ENCODE results near the gene FAM90A1.
"Not testable (repeated sequence)": the region's sequence is repeated elsewhere in the genome, so short reads cannot be mapped to it uniquely, and the experiment has no call there.

The FAM90A1 gene

DNA sequence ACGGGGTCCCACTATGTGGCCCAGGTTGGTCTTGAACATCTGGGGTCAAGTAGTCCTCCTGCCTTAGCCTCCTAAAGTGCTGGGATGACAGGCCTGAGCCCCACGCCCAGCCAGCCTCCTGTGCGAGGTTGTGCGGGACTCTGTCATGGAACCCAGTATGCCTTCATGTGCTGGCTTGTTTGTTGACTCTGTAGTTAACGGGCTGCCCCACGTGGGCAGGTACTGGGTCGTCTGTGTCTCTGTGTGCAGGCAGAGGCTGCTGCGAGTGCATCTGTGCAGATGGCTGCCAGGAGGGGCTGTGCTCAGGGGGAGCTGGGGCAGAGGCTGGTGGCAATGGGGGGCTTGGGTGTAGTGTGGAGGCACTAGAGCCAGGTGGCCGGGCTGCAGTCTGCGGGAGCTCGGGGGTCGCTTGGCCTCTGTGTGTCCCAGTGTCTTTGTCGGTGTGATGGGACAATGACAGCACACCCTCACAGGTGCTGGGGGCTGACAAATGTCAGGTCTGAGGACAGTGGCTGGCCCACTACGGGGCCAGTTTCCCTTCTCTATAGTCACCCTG, 6.0 kb upstream of the FAM90A1 start:
- DNase-seq, result not testable (repeated sequence)

DNA sequence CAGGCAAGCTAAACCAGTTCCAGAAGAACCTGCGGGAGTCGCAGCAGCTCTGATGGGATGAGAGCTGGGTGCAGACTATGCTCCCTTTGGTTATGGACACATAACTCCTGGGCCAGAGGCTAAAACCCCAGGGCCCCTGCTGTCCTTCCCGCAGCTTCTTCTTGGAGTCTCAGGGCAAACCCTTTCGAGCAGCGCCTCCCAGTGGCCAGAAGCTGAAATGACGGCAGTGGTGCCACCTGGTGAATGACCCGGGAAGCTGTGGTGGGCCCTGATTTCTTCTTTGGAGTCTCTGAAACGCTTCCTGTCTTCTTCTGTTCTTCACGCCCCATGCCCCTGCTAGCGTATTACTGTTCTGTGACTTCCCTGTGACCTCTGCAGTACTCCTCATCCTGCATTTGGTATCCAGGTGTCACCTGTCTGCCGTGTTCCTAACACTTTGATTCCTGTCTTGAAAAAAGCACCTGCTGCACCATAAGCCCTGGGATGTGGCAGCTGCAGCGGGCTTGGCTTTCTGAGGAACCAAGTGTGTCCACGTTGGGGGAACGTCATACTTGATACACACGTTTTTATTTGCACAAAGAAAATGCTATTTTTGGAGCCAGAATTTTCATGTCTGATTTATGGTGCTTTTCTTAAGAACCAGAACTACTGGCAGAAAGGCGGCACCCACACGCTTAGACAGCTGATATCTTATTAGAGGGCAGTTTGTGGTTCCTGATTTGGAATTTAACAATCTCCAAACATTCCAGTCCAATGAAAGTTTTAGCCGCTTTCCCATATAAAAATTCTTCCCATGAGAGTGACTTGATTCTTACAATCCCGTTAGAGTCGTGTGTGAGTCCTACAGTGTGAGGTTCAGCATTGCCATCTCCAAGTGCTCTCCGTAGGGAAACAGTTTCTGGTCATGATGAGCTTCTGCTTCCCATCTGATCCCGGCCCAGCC, 4.5 kb upstream of the FAM90A1 start:
- DNase-seq, result peak; percentile 85

DNA sequence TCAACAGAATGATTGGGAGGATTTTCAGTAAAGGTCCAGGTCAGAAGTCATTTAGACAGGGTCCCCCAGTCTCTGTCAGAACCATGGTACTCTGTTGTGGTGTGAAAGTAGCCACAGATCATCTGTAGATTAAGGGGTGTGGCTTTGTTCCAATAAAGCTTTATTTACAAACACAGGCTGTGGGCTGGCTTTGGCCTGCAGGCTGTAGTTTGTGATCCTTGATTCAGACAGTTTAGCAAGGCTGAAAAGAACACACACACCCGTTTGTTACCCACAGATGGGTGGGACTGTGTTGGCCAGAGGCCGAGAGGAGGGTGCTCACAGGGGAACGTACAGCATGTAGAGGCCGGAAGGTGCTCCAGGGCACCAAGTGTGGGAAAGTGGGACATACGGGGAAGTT, 3.6 kb upstream of the FAM90A1 start:
- not testable (repeated sequence) for DNase-seq

DNA sequence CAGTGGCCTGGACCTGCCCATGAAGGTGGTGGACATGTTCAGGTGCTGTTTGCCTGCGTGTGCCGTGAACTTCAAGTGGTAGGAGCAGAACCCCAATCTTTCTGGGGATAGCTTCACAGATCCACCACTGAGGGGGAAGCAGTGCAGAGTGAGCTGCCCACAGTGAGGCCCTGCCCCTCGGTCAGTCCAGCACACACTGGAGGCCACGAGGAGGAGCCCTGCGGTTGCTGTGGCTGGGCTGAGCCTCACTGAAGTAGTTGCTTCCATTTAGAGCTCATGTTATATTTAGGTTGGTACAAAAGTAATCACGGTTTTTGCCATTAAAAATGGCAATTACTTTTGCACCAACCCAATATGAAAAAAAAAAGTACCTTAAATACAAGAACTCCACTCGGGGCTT, 2.1 kb upstream of the FAM90A1 start:
- DNase-seq, result not testable (repeated sequence)

DNA sequence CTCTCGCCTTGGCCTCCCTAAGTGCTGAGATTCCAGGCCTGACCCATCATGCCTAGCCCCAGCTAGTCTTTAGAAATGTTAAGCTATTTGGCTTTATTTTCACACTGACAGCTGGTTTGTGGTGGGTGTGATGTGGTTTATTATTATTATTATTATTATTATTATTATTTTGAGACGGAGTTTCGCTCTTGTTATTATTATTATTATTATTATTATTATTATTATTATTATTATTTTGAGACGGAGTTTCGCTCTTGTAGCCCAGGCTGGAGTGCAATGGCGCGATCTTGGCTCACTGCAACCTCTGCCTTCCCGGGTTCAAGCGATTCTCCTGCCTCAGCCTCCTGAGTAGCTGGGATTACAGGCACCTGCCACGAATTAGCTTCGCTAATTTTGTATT, 1.2 kb upstream of the FAM90A1 start:
- not testable (repeated sequence) for DNase-seq

DNA sequence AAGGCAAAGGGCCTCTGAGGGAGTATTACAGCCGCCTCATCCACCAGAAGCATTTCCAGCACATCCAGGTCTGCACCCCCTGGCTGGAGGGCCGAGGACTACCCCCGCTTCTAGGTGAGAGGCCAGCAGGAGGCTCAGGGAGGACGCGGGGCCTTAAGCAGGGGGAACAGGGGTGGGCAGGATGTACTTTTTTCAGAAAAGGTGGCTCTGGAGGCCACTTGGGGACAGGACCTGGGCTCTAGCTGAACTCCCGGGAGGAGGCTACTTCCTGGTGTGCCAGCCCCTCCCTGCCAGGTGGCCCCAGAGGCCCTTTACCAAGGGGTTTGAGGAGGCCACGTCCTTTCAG, 287 bp upstream of the FAM90A1 start:
- not testable (repeated sequence) for DNase-seq

DNA sequence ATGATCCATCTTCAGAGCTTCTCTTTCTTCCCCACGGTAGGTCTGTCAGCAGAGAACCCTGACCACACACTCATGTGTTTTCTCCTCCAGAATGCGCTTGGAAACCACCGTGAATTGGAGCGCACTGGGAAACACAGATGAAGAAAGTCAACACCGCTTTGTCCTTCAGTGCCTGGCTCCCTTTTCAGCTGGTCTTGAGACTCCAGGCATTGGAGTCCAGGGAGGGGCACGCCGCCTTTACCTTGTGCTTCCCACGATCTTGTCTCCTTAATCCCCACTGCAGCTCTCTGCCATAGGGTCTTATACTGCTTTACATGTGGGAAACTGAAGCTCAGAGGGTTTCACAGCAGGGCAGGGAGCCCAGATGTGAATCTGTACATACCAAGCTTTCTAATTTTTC, 1.1 kb downstream of the FAM90A1 start:
- no peak for DNase-seq

DNA sequence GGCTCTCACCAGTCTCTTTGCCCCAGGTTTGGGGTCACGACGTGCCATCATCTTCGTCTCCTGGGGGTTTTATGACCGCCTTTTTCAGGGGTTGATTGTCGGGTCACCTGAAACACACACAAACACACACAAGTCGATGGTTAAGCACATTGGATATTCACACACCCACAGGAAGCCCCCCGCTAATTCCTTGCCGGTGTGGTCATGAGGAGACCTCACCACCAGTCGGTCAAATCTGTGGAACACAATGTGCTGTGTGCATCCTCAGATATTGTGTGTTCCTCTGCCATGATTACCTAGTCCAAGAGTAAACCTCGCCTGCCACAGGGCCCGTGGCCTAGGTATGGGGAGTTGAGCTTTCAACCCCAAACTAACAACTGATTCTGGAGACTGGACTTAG, 2.6 kb downstream of the FAM90A1 start:
- not testable (repeated sequence) for DNase-seq

DNA sequence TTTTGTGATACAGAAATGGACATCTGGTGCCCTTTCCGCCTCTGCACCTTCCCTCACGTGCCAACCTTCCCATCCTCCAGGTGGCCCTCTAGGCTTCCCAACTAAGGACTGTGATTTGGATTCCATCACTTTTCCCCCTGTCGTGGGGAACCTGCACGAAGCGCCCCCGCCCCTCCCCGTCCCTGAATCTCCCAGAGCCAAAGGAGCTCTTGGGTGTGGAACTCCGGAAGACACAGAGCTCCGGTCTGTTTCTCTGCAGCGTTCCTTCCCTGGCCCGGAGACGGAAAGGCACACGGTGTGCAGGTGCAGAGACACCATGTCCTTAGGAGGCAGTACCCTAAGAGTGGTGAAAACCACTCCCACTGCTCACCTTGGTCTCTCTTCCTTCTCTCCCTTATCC, 3.8 kb downstream of the FAM90A1 start:
- not testable (repeated sequence) for DNase-seq

DNA sequence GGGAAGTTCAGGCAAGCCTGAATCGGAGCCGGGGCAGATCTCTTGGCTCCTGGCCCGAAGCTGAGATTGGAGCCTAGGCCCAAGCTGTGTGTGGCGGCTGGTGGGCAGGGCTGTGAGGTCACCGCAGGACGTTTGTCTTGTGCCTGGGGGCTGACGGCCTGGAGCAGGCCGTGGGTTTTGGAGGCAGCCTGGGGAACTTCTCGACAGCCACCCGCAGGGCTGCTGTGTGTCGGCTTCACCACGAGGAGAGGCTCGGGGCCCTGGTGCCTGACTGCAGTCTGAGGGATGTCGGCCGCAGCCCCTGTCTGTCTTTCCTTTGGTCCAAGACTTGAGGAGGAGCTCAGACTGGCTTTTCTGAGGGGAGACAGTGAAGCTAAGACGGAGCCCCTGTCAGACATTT, 5.1 kb downstream of the FAM90A1 start:
- DNase-seq, result not testable (repeated sequence)

DNA sequence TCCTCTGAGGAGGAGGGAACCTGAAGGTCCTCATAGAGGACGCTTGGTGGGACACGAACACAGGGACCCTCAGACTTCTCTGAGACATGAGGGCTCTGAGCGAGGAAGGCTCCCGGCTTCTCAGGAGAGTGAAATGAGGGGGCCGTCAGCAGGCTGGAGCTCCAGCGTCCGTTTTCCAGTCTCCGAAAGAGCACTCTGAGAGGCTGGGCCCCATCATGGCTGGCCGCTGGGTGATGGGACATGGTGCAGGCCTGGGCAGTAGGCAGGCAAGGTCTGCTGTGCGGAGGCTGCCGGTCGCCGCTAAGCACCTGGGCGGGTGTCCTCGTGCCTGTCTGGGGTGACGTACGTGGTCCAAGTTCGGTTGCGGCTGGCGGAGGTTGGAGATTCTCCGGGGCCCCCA, 5.6 kb downstream of the FAM90A1 start:
- DNase-seq, result not testable (repeated sequence)

DNA sequence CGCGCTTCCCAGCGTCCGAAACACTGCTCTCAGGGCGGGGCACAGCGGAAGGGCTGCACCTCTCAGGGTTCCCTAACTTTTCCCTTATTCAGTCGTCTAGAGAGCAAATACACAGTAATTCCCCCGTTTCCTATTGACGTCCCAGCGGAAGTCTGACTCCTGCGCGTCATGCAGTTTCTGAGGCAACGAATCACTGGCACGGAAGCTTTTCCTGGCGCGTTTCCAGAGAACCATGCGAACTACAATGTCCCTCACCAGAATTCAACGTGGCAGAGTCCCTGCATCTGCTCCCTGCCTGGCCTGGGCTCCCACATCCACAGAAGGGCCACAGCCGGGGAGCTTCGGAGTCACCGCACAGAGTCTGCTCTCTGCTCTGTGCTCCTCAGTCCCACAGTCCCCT, 6.0 kb downstream of the FAM90A1 start:
- peak; percentile 2 for DNase-seq

DNA sequence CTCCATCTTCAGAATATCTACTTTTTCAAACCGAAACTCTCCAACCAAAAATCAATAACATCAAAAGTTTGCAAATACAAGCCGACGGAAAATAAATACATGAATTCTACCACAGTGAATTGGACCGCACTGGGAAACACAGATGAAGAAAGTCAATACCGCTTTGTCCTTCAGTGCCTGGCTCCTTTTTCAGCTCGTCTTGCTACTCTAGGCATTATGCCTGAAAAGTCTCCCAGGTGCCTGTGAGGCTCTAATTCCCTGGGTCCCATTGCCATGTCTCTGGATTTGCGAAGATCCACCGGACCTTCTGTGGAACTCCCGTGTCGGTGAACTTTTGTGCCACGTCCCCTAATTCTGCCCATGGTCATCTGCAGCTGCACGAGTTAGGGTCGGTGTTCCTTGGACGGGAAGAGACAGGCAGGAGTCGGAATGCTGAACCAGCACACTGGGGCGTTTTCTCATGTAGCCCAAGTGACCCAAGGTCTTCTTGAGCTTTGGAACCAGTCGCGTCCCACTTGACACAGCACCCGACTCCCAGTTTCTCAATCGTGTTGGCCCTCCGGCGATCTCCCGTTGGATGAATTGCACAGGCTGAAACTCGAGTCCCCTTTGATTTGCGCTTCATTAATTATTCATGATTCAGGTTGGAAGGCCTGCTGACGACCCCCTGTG, 8.6 kb downstream of the FAM90A1 start:
- not testable (repeated sequence) for DNase-seq

DNA sequence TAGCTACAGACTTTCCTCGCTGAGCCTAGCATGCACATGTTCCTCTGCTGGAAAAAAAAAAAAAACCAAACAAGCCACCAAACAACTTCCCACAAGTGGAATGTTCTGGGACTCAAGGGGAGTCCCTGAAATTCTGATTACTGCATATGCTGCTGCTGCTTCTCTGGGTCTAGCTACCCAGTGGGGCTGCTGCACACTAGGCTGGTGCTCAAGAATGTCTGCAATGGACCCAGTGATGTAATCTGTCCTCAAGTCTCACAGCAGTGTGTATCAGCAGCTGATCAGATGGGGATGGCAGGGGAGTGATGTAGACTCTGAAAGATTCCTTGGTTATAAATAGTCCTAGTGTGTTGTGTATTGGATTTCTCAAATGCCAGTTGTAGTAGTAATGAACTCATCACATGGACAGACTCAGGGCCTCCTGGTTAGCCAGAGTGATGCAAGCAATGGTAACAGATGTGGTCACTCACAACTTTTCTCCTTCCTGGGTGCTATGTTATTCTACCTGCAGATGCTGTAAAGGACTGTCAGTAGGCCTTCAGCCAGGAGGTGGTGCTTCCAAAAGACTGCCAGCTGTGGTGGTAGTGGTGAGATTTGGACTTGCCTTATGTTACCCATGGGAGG, 29.6 kb downstream of the FAM90A1 start:
- peak; percentile 88 for DNase-seq

DNA sequence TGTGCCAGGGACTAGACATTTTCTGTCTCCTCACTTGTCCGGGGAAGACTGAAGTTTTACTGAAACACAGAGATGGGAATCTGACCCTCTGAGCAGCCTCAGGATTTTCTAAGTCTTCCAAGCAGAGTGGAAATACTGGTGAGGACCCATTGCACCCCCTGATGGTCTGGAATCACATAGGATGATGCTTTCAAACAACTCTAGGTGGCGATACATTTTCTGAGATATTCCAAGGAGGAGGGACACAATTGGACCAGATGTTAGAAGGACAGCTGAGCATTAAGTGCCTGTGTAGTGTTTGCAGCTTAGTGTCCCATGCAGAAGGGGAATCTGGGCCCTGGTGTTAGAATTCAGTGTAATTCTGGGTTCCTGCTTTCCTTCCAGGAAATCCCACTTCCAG, 39.3 kb downstream of the FAM90A1 start:
- DNase-seq, result not testable (repeated sequence)

DNA sequence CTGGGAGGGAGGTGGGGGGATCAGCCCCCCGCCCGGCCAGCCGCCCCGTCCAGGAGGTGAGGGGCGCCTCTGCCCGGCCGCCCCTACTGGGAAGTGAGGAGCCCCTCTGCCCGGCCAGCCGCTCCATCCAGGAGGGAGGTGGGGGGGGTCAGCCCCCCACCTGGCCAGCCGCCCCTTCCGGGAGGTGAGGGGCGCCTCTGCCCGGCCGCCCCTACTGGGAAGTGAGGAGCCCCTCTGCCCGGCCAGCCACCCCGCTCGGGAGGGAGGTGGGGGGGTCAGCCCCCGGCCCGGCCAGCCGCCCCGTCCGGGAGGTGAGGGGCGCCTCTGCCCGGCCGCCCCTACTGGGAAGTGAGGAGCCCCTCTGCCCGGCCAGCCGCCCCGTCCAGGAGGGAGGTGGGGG, 43.2 kb downstream of the FAM90A1 start:
- DNase-seq, result not testable (repeated sequence)

DNA sequence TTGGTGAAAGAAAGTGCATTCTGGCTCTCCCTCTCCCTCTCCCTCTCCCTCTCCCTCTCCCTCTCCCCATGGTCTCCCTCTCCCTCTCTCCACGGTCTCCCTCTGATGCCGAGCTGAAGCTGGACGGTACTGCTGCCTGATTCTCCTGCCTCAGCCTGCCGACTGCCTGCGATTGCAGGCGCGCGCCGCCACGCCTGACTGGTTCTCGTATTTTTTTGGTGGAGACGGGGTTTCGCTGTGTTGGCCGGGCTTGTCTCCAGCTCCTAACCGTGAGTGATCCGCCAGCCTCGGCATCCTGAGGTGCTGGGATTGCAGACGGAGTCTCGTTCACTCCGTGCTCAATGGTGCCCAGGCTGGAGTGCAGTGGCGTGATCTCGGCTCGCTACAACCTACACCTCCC, 44.1 kb downstream of the FAM90A1 start:
- not testable (repeated sequence) for DNase-seq

DNA sequence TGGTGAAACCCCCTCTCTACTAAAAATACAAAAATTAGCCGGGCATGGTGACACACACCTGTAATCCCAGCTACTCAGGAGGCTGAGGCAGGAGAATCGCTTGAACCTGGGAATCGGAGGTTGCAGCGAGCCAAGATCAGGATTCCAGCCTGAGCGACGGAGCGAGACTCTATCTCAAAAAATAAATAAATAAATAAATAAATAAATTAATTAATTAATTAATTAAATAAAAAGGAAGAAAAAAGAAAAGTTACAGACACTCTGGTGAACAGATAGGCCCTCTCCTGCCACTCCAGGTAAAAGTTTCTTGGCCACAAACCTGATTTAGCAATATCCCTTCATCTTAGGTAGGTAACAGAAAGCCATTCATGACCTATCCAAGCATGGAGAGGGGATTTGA, 44.5 kb downstream of the FAM90A1 start:
- not testable (repeated sequence) for DNase-seq

DNA sequence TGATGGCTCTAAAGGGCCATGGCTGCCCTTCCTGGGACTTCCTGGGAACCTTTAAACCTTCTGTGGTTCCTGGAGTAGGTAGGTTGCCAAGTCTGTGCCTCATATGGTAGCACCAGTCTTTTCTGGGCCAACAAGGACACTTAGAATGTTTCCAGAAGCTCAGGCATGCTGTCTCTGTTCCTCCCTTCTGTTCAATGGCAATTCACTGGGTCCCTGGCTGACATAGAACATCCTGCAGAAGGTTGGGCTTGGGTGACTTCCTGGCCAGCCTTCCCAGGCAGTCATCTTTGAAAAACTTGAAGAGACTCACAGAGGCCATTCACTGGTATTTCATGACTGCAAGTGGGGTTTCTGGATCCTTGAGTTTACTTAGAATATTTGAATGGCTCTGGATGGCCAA, 46.1 kb downstream of the FAM90A1 start:
- DNase-seq, result not testable (repeated sequence)

DNA sequence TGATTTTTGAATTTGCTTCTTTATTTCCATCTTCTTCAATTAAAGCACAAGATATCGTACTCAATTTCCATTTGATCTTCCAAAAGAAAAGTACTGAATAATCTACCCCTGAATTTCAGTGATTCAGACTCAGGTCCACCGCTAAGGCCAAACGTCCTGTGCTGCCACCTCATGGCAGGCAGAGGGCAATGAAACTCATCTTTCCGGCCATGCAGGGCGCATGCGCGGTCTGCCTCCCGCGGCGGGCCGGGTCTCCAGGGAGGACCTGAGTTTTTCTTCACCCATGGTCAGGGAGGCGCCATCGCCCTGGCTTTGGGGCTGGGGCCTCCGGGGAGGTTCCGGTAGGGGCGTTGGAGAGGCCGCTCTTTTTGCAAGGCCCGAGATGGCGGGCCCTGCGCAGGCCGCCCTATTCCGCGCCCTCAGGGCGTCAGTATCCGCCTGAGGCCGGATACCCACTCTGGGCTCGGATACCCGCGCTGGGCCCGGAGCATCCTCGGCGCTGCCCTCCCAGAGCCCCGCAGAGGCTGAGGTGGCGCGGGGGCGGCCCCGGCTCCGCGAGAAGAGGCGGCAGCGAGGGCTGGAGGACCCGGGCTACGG, 47.3 kb downstream of the FAM90A1 start:
- DNase-seq, result peak; percentile 73

DNA sequence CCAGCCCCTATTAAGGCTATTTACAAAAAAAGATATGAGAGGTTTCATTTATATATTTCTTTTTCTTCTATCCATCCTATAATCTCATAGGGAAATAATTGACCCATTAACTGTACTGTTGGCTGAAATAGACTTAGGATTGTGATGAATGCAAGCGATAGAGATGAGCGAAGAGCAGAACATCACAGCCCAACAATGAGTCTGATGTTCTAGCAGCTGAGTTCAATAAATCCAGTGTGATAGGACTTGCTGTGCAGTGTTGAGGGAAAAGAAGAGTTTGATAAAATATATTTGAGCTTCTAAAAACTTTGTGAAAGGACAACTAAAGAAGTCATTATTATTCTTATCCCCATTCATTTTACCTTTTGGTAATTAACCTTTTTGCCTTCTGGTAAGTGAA, 54.5 kb downstream of the FAM90A1 start:
- DNase-seq, result not testable (repeated sequence)

All from fibroblast of skin of right biceps (primary cell).